OCI-LY3 (cell line): Measurements from ENCODE around the gene LAPTM5.
A peak's percentile ranks its signal among the peaks of the same experiment; 100 is the strongest.

Experiments used
- H2AFZ ChIP-seq: fragments of 200-600, 300-600 bp; shearing (Covaris generic); 2 replicates; pipeline ENCODE4 v1.6.0; 2014; ENCODE audit warnings: antibody characterized with exemption, low read depth, low read length
- H3K27ac ChIP-seq: fragments of 200-600, 300-600 bp; sonication (generic); 2 replicates; pipeline ENCODE4 v1.5.1; 2014; ENCODE audit warnings: mild to moderate bottlenecking, low read length, moderate library complexity, mixed read lengths
- H3K27me3 ChIP-seq: fragments of 200-600, 300-600 bp; sonication (generic); 2 replicates; pipeline ENCODE4 v1.6.1; 2014; ENCODE audit warnings: low read depth, low read length, mixed read lengths
- H3K36me3 ChIP-seq: fragments of 200-600, 300-600 bp; sonication (generic); replicated peaks from 2 replicates; pipeline ENCODE3; 2014; ENCODE audit warnings: low read depth, low read length, mixed read lengths
- H3K4me1 ChIP-seq: fragments of 300-600, 200-600 bp; sonication (generic); 2 replicates; pipeline ENCODE4 v1.6.1; 2014; ENCODE audit warnings: low read length, mixed read lengths
- H3K4me2 ChIP-seq: fragments of 200-600, 300-600 bp; sonication (generic); 2 replicates; pipeline ENCODE4 v1.6.1; 2014; ENCODE audit warnings: low read length, mixed read lengths
- H3K4me3 ChIP-seq: fragments of 300-600, 200-600 bp; sonication (generic); 2 replicates; pipeline ENCODE4 v1.5.1; 2014; ENCODE audit warnings: antibody characterized with exemption, mild to moderate bottlenecking, low read length, moderate library complexity
- H3K79me2 ChIP-seq: fragments of 300-600, 200-600 bp; shearing (Covaris generic); 2 replicates; pipeline ENCODE4 v1.6.1; 2014; ENCODE audit warnings: mild to moderate bottlenecking, low read length, mixed read lengths
- H3K9ac ChIP-seq: fragments of 300-600, 200-600 bp; shearing (Covaris generic); 2 replicates; pipeline ENCODE4 v1.6.0; 2014; ENCODE audit warnings: mild to moderate bottlenecking, low read length, moderate library complexity
- H3K9me3 ChIP-seq: fragments of 200-600, 300-600 bp; shearing (Covaris generic); 2 replicates; pipeline ENCODE4 v1.6.1; 2014; ENCODE audit warnings: low read length, mixed read lengths; ENCODE audit not compliant: insufficient read depth
- H4K20me1 ChIP-seq: fragments of 200-600, 300-600 bp; sonication (generic); 2 replicates; pipeline ENCODE4 v1.6.1; 2016; ENCODE audit warnings: low read length, mixed read lengths; ENCODE audit not compliant: insufficient read depth
- CTCF ChIP-seq: fragments of 200-600, 300-600 bp; sonication (generic); IDR thresholded peaks from 2 replicates; pipeline ENCODE4 v1.5.1; 2014; ENCODE audit warnings: antibody characterized with exemption, low read length, low read depth
- EZH2phosphoT487 ChIP-seq: fragments of 200-600 bp; shearing (Covaris generic); IDR thresholded peaks from 2 replicates; pipeline ENCODE4 v1.6.1; 2018; ENCODE audit warnings: antibody characterized with exemption, mixed run types, low read depth

The LAPTM5 gene

GRCh38 chr1:30733493-30733892 is 24.1 kb downstream of the LAPTM5 start:
- Histone ChIP-seq H3K27ac (no peak overlapping the region; the same call in 1 of the 2 replicates), H3K9me3 (no peaks in the 10 kb centered on the region), H3K79me2 (no peaks in the 10 kb centered on the region), H3K27me3 (no peaks in the 10 kb centered on the region), H3K9ac (no peak overlapping the region), H3K4me2 (no peak overlapping the region), H4K20me1 (peaks cover 24% of the 10 kb centered on the region; the same call in 1 of the 2 replicates), H2AFZ (no peak overlapping the region), H3K4me1 (peaks cover 16% of the 10 kb centered on the region), H3K36me3 (peaks cover 48% of the 10 kb centered on the region), H3K4me3 (no peak overlapping the region)
- TF ChIP-seq CTCF (no peak), EZH2phosphoT487 (no peak)

- TF ChIP-seq EZH2phosphoT487 (no peak), CTCF (no peak)
- H3K27me3 ChIP-seq: no peaks in the 10 kb centered on the region
- peaks cover 14% of the 10 kb centered on the region; the same call in 1 of the 2 replicates for H4K20me1 ChIP-seq
- H3K9ac ChIP-seq: no peak overlapping the region
- H3K4me2 ChIP-seq: no peak overlapping the region
- H3K4me3 ChIP-seq: no peak overlapping the region
- H3K27ac ChIP-seq: peak overlapping the region; percentile 68
- no peak overlapping the region for H2AFZ ChIP-seq
- peaks cover 38% of the 10 kb centered on the region for H3K36me3 ChIP-seq
- peaks cover 16% of the 10 kb centered on the region for H3K4me1 ChIP-seq
- H3K79me2 ChIP-seq: no peaks in the 10 kb centered on the region
- H3K9me3 ChIP-seq: no peaks in the 10 kb centered on the region
Observed at GRCh38 chr1:30732277-30732996, 25.1 kb downstream of the LAPTM5 start.

DNA sequence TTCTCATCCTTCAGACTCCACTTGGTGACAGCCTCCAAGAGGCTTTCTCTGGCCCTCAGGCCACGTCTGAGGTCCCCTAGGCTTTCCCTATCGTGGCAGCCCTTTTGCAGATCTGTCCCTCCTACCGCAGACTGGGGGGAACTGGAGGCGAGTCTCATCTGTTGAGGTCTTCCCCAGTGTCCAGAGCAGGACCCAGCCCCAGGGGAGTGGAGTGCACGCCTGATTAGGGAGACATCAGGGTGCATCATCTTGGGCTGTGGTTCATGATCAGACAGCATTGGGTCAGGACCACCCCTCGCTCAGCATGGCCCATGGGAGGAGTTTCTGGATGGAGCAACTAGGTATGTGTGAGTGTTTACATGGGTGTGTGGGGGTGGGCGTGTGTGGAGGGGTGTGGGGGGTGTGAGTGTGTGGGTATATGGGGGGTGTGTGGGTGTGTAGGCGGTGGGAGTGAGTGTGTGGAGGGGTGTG is 25.7 kb downstream of the LAPTM5 start:
- Histone ChIP-seq H3K9ac (no peak overlapping the region), H3K36me3 (peaks cover 32% of the 10 kb centered on the region), H3K27me3 (no peaks in the 10 kb centered on the region), H3K4me3 (no peak overlapping the region), H3K79me2 (no peaks in the 10 kb centered on the region), H3K4me2 (no peak overlapping the region), H3K27ac (no peak overlapping the region), H3K4me1 (peaks cover 16% of the 10 kb centered on the region), H4K20me1 (peaks cover 14% of the 10 kb centered on the region; the same call in 1 of the 2 replicates), H3K9me3 (no peaks in the 10 kb centered on the region), H2AFZ (no peak overlapping the region)
- TF ChIP-seq EZH2phosphoT487: no peak
- TF ChIP-seq CTCF: no peak

GRCh38 chr1:30731109-30731805 is 26.3 kb downstream of the LAPTM5 start:
- Histone ChIP-seq H3K4me2 (no peak overlapping the region), H3K79me2 (no peaks in the 10 kb centered on the region), H3K27ac (no peak overlapping the region), H3K36me3 (peaks cover 29% of the 10 kb centered on the region), H4K20me1 (peaks cover 14% of the 10 kb centered on the region; the same call in 1 of the 2 replicates), H3K9ac (no peak overlapping the region), H3K9me3 (no peaks in the 10 kb centered on the region), H3K27me3 (no peaks in the 10 kb centered on the region), H2AFZ (no peak overlapping the region), H3K4me3 (no peak overlapping the region), H3K4me1 (peaks cover 16% of the 10 kb centered on the region)
- no peak for TF ChIP-seq CTCF
- TF ChIP-seq EZH2phosphoT487: no peak
